Kidney epithelial cell (primary cell): ENCODE measurements around the gene EPB41L2. TPM values are rescaled to one million over a fixed set of nuclear protein-coding genes. Genes with fewer than 3 reads are reported as not detected.

ENCODE experiments used
- DNase-seq: peaks from one replicate; pipeline ENCODE4 v3.0.0-alpha.2; 2010; ENCODE audit warnings: low read depth
- H3K27me3 ChIP-seq: 2 replicates; pipeline ENCODE4 v1.6.0; 2011; ENCODE audit warnings: low read length; ENCODE audit not compliant: control insufficient read depth, insufficient read depth
- H3K36me3 ChIP-seq: 2 replicates; pipeline ENCODE4 v1.5.1; 2011; ENCODE audit warnings: low read length; ENCODE audit not compliant: control insufficient read depth, insufficient read depth
- H3K4me3 ChIP-seq: 2 replicates; pipeline ENCODE4 v1.5.1; 2011; ENCODE audit warnings: low read depth, mild to moderate bottlenecking, control low read depth, low read length
- CTCF ChIP-seq: IDR thresholded peaks from 2 replicates; pipeline ENCODE4 v1.5.1; 2011; ENCODE audit warnings: mild to moderate bottlenecking, moderate library complexity, low read length, control low read depth, inconsistent platforms; ENCODE audit not compliant: insufficient read depth, poor library complexity, severe bottlenecking
- total RNA-seq: library from RNA; depleted of rRNA; stranded (reverse); fragments of >200 nt; gene quantifications from 2 replicates; pipeline ENCODE4 v1.2.3, GENCODE V29; 2015

EPB41L2 gene
- total RNA-seq, 1 donor from 2014 or later: 48.7 TPM

GRCh38 chr6:130980310-130981032, 82.6 kb downstream of the EPB41L2 start:
- Histone ChIP-seq H3K4me3 (no peak overlapping the region), H3K27me3 (no peaks in the 10 kb centered on the region), H3K36me3 (no peaks in the 10 kb centered on the region)
- no peak for TF ChIP-seq CTCF
- DNase-seq: no peak

- H3K4me3 ChIP-seq: no peak overlapping the region
- no peaks in the 10 kb centered on the region for H3K36me3 ChIP-seq
- no peak for TF ChIP-seq CTCF
- H3K27me3 ChIP-seq: no peaks in the 10 kb centered on the region
- DNase-seq: no peak
Measured at GRCh38 chr6:130978660-130979396, 84.2 kb downstream of the EPB41L2 start.

- no peak for DNase-seq
- no peaks in the 10 kb centered on the region for H3K36me3 ChIP-seq
- no peak overlapping the region for H3K4me3 ChIP-seq
- no peaks in the 10 kb centered on the region for H3K27me3 ChIP-seq
- TF ChIP-seq CTCF: no peak
Measured at GRCh38 chr6:130978180-130978579, 84.9 kb downstream of the EPB41L2 start.

- H3K27me3 ChIP-seq: no peaks in the 10 kb centered on the region
- H3K4me3 ChIP-seq: no peak overlapping the region
- DNase-seq: no peak
- no peak for TF ChIP-seq CTCF
- no peaks in the 10 kb centered on the region for H3K36me3 ChIP-seq
Measured at GRCh38 chr6:130975325-130975724, 87.7 kb downstream of the EPB41L2 start.

- Histone ChIP-seq H3K27me3 (no peaks in the 10 kb centered on the region), H3K4me3 (no peak overlapping the region), H3K36me3 (no peaks in the 10 kb centered on the region)
- DNase-seq: no peak
- TF ChIP-seq CTCF: no peak
Measured at GRCh38 chr6:130973521-130974277, 89.3 kb downstream of the EPB41L2 start.
